H9 (cell line): ENCODE results near the gene IMPDH2. TPM values are rescaled to one million over a fixed set of nuclear protein-coding genes. Genes with fewer than 3 reads are reported as not detected.

Source experiments
- DNase-seq: peaks from one replicate; pipeline ENCODE4 v3.0.0-alpha.2; 2017
- H2AFZ ChIP-seq: one replicate; pipeline ENCODE4 v1.6.1; 2013; ENCODE audit warnings: mild to moderate bottlenecking, low read length, control low read depth, moderate library complexity
- H2AK5ac ChIP-seq: 2 replicates; pipeline ENCODE4 v1.6.1; 2013; ENCODE audit warnings: low read length, control low read depth, mixed read lengths; ENCODE audit not compliant: insufficient read length
- H2BK120ac ChIP-seq: one replicate; pipeline ENCODE4 v1.6.1; 2013; ENCODE audit warnings: low read depth, mild to moderate bottlenecking, low read length, control low read depth, inconsistent platforms; ENCODE audit not compliant: poor library complexity, severe bottlenecking
- H2BK12ac ChIP-seq: 2 replicates; pipeline ENCODE4 v1.6.1; 2013; ENCODE audit warnings: low read length, control low read depth, mixed read lengths, low read depth; ENCODE audit not compliant: insufficient read length
- H2BK15ac ChIP-seq: 2 replicates; pipeline ENCODE4 v1.6.1; 2013; ENCODE audit warnings: low read depth, low read length, control low read depth
- H2BK20ac ChIP-seq: one replicate; pipeline ENCODE4 v1.6.1; 2013; ENCODE audit warnings: low read depth, mild to moderate bottlenecking, low read length, control low read depth, inconsistent platforms; ENCODE audit not compliant: poor library complexity, severe bottlenecking
- H2BK5ac ChIP-seq: 2 replicates; pipeline ENCODE4 v1.6.1; 2013; ENCODE audit warnings: low read length, control low read depth, mixed read lengths; ENCODE audit not compliant: insufficient read length
- H3K14ac ChIP-seq: 2 replicates; pipeline ENCODE4 v1.6.1; 2013; ENCODE audit warnings: low read length, control low read depth; ENCODE audit not compliant: insufficient read depth
- H3K18ac ChIP-seq: 2 replicates; pipeline ENCODE4 v1.6.1; 2013; ENCODE audit warnings: low read depth, mild to moderate bottlenecking, mixed read lengths, low read length, control low read depth; ENCODE audit not compliant: insufficient read length
- H3K23ac ChIP-seq: 2 replicates; pipeline ENCODE4 v1.6.1; 2013; ENCODE audit warnings: low read length, control low read depth, mixed read lengths, low read depth; ENCODE audit not compliant: insufficient read length
- H3K23me2 ChIP-seq: 2 replicates; pipeline ENCODE4 v1.6.1; 2013; ENCODE audit warnings: low read depth, mild to moderate bottlenecking, mixed read lengths, low read length, control low read depth; ENCODE audit not compliant: insufficient read length, poor library complexity, severe bottlenecking
- H3K27ac ChIP-seq: 2 replicates; pipeline ENCODE4 v1.5.1; 2013; ENCODE audit warnings: low read length, control low read depth, mixed read lengths, low read depth; ENCODE audit not compliant: insufficient read length
- H3K27me3 ChIP-seq: 2 replicates; pipeline ENCODE4 v1.6.1; 2013; ENCODE audit warnings: low read length, control low read depth, inconsistent platforms; ENCODE audit not compliant: insufficient read depth
- H3K4ac ChIP-seq: 2 replicates; pipeline ENCODE4 v1.6.1; 2013; ENCODE audit warnings: low read depth, mild to moderate bottlenecking, control low read depth, inconsistent platforms, low read length, moderate library complexity
- H3K4me1 ChIP-seq: 2 replicates; pipeline ENCODE4 v1.6.1; 2013; ENCODE audit warnings: low read length, control low read depth, inconsistent platforms; ENCODE audit not compliant: insufficient read depth
- H3K4me2 ChIP-seq: 2 replicates; pipeline ENCODE4 v1.6.1; 2013; ENCODE audit warnings: low read length, control low read depth, mixed read lengths; ENCODE audit not compliant: insufficient read length, insufficient read depth
- H3K56ac ChIP-seq: 2 replicates; pipeline ENCODE4 v1.6.1; 2013; ENCODE audit warnings: low read depth, mild to moderate bottlenecking, mixed read lengths, low read length, control low read depth; ENCODE audit not compliant: insufficient read length
- H3K79me1 ChIP-seq: 2 replicates; pipeline ENCODE4 v1.6.1; 2013; ENCODE audit warnings: low read depth, mild to moderate bottlenecking, moderate library complexity, low read length, control low read depth, inconsistent platforms; ENCODE audit not compliant: insufficient read depth, poor library complexity, severe bottlenecking
- H3K79me2 ChIP-seq: 2 replicates; pipeline ENCODE4 v1.6.1; 2013; ENCODE audit warnings: low read length, control low read depth, inconsistent platforms; ENCODE audit not compliant: insufficient read depth
- H3K9ac ChIP-seq: 2 replicates; pipeline ENCODE4 v1.6.1; 2013; ENCODE audit warnings: low read length, control low read depth, mixed read lengths; ENCODE audit not compliant: insufficient read length; ENCODE audit errors: extremely low read depth
- H3K9me3 ChIP-seq: one replicate; pipeline ENCODE4 v1.6.1; 2013; ENCODE audit warnings: low read depth, low read length, inconsistent platforms; ENCODE audit not compliant: control insufficient read depth
- H3T11ph ChIP-seq: one replicate; pipeline ENCODE4 v1.6.1; 2013; ENCODE audit warnings: mild to moderate bottlenecking, low read length, control low read depth, inconsistent platforms
- H4K20me1 ChIP-seq: one replicate; pipeline ENCODE4 v1.6.1; 2013; ENCODE audit not compliant: control insufficient read depth, insufficient read length, insufficient read depth
- H4K5ac ChIP-seq: 2 replicates; pipeline ENCODE4 v1.6.1; 2013; ENCODE audit warnings: low read depth, mild to moderate bottlenecking, mixed read lengths, low read length, control low read depth; ENCODE audit not compliant: insufficient read length
- H4K8ac ChIP-seq: replicated peaks from 2 replicates; pipeline ENCODE4 v1.6.1; 2013; ENCODE audit warnings: low read length, control low read depth, mixed read lengths, low read depth; ENCODE audit not compliant: insufficient read length
- H4K91ac ChIP-seq: 2 replicates; pipeline ENCODE4 v1.6.1; 2013; ENCODE audit warnings: low read depth, mild to moderate bottlenecking, moderate library complexity, mixed read lengths, low read length, control low read depth; ENCODE audit not compliant: insufficient read length
- H3K27ac Mint-ChIP-seq, 3 experiments: 2 replicates in 2 of 3; 3 replicates in 1 of 3; pipeline ENCODE4 v1.8.0; 2020 to 2021; ENCODE audit warnings: mixed read lengths in 3 of 3, mild to moderate bottlenecking in 1 of 3, moderate library complexity in 1 of 3
- H3K27me3 Mint-ChIP-seq: 2 replicates; pipeline ENCODE4 v1.8.0; 2021; ENCODE audit warnings: low read depth, mild to moderate bottlenecking, moderate library complexity, mixed read lengths
- H3K36me3 Mint-ChIP-seq, 3 experiments: 2 replicates in 2 of 3; 3 replicates in 1 of 3; pipeline ENCODE4 v1.8.0; 2020 to 2021; ENCODE audit warnings: low read depth in 3 of 3, mixed read lengths in 3 of 3; ENCODE audit not compliant: insufficient read depth in 1 of 3
- H3K4me1 Mint-ChIP-seq, 2 experiments: 2 replicates each; pipeline ENCODE4 v1.8.0; 2020; ENCODE audit warnings: mixed read lengths in 2 of 2
- H3K4me3 Mint-ChIP-seq, 2 experiments: 2 replicates in 1 of 2; 3 replicates in 1 of 2; pipeline ENCODE4 v1.8.0; 2020 to 2021; ENCODE audit warnings: mild to moderate bottlenecking in 2 of 2, mixed read lengths in 2 of 2, moderate library complexity in 1 of 2
- H3K9me3 Mint-ChIP-seq, 2 experiments: 2 replicates in 1 of 2; 3 replicates in 1 of 2; pipeline ENCODE4 v1.8.0; 2020; ENCODE audit warnings: mild to moderate bottlenecking in 2 of 2, mixed read lengths in 2 of 2, moderate library complexity in 1 of 2
- CTCF ChIP-seq: fragments of 200-600 bp; sonication (generic); conservative IDR thresholded peaks from 3 replicates; pipeline ENCODE4 v1.8.0; 2021; ENCODE audit warnings: antibody characterized with exemption, mild to moderate bottlenecking
- WGBS: extraction: QIAGEN DNeasy Blood & Tissue Kit; methylation state at CpG from one replicate; pipeline ENCODE4 v1.1.7; 2013; ENCODE audit warnings: missing lambda C conversion rate, low lambda C conversion rate, mixed read lengths; ENCODE audit not compliant: insufficient read length; ENCODE audit errors: extremely low coverage; 5-methylcytosine and 5-hydroxymethylcytosine counted together
- total RNA-seq: library from RNA; stranded (reverse); gene quantifications from 2 replicates; pipeline ENCODE4 v1.2.1, GENCODE V29; 2021

The IMPDH2 gene
- total RNA-seq, 1 experiment from 2014 or later: 408 TPM

DNA sequence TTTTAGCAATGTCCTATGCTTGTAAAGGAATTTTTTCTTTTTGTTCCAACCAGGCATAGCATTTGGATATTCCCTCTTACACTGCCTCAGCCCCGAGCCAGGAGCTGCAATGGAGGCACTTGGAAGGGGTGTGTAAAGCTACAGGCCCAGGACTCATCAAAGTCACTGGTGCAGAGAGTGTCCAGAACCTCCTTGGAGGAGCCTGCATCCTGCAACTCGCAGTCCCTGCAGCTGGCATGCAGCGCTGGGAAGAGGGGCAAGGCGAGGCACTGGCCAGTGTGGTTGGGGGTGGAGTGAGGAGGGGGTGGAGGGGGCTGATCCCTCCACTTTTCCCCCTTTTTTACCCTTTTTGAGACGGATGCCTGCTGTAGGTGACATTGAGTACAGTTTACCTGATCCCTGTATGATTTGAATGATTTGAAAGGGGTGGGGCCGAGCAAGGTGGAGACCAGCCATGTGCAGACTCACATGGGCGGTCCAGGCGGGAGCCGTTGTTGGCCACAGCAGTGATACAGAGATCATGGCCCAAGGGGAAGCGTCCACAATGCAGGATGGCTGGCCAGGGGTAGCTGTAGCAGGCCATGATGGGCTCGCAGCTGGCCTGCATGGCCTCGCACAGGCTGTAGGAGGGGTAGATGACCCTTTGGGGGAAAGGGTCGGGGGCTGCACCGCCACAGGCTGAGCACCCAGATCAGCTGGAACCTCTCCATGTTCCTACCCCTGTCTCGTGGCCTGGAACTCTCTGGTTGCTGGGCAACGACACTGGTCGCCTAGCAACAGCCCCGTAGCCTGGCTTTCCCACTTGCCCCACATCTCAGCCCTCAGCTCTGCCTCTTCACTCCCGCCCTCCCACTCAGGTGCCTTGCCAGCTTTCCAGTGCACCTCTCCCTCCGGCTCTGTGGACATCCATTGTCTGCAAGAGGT lies 31.2 kb downstream of the IMPDH2 start:
- no peaks in the 10 kb centered on the region for H3K27me3 Mint-ChIP-seq
- H3K9me3 Mint-ChIP-seq: no peaks in the 10 kb centered on the region
- Histone ChIP-seq H2AK5ac (no peak overlapping the region), H3K79me1 (no peaks in the 10 kb centered on the region), H4K91ac (no peak overlapping the region), H4K8ac (no peak overlapping the region), H3K18ac (no peak overlapping the region), H3K23ac (no peak overlapping the region), H2BK120ac (no peak overlapping the region), H3K27me3 (no peaks in the 10 kb centered on the region), H2BK20ac (no peak overlapping the region), H3T11ph (no peak overlapping the region), H3K9me3 (no peaks in the 10 kb centered on the region), H3K4me2 (no peak overlapping the region), H3K23me2 (no peaks in the 10 kb centered on the region), H3K56ac (no peak overlapping the region), H4K20me1 (no peaks in the 10 kb centered on the region), H3K27ac (no peak overlapping the region), H3K4ac (no peak overlapping the region), H3K9ac (no peak overlapping the region), H3K79me2 (no peaks in the 10 kb centered on the region), H2BK12ac (no peak overlapping the region), H2BK5ac (no peak overlapping the region), H3K4me1 (no peaks in the 10 kb centered on the region), H3K14ac (no peak overlapping the region), H2BK15ac (no peak overlapping the region), H4K5ac (no peak overlapping the region), H2AFZ (no peak overlapping the region)
- H3K4me3 Mint-ChIP-seq: peak overlapping the region in 1 of 2 experiments; percentile 19; a peak in 1 of 5 replicates
- no CpG with 5 or more reads among the region's 20 CpGs for WGBS
- peak overlapping the region in 2 of 3 experiments; percentile 28 to 61; a peak in 3 of 7 replicates for H3K27ac Mint-ChIP-seq
- peaks cover 3 to 26% (median 10%) of the 10 kb centered on the region in 3 experiments; a peak in 5 of 7 replicates for H3K36me3 Mint-ChIP-seq
- peak; percentile 52 for DNase-seq
- TF ChIP-seq CTCF: no peak
- peaks cover 23 to 24% of the 10 kb centered on the region in 2 experiments for H3K4me1 Mint-ChIP-seq
